Muscle layer of duodenum (tissue), 2 donors: ENCODE results near the gene MVK.

Source experiments
- H3K27ac ChIP-seq: one replicate; pipeline ENCODE4 v1.7.0; 2013; ENCODE audit warnings: mild to moderate bottlenecking, low read length
- H3K27me3 ChIP-seq: one replicate; pipeline ENCODE4 v1.7.0; 2013; ENCODE audit warnings: low read depth, mild to moderate bottlenecking, control low read depth, low read length
- H3K36me3 ChIP-seq, 2 donors: one replicate each; pipeline ENCODE4 v1.7.0; 2013; ENCODE audit warnings: low read length in 2 of 2, control low read depth in 1 of 2, mild to moderate bottlenecking in 1 of 2; ENCODE audit not compliant: insufficient read depth in 2 of 2, control insufficient read depth in 1 of 2
- H3K4me1 ChIP-seq, 2 donors: one replicate each; pipeline ENCODE4 v1.7.0; 2013; ENCODE audit warnings: low read length in 2 of 2, mild to moderate bottlenecking in 2 of 2, control low read depth in 1 of 2, moderate library complexity in 1 of 2; ENCODE audit not compliant: insufficient read depth in 2 of 2, control insufficient read depth in 1 of 2
- H3K4me3 ChIP-seq, 2 donors: one replicate each; pipeline ENCODE4 v1.7.0; 2013; ENCODE audit warnings: low read length in 2 of 2, low read depth in 1 of 2, mild to moderate bottlenecking in 1 of 2
- H3K9me3 ChIP-seq, 2 donors: one replicate each; pipeline ENCODE4 v1.7.0; 2013; ENCODE audit warnings: low read length in 2 of 2, control low read depth in 1 of 2, mild to moderate bottlenecking in 1 of 2; ENCODE audit not compliant: control insufficient read depth in 1 of 2
- donor health status: healthy.

The MVK gene

DNA sequence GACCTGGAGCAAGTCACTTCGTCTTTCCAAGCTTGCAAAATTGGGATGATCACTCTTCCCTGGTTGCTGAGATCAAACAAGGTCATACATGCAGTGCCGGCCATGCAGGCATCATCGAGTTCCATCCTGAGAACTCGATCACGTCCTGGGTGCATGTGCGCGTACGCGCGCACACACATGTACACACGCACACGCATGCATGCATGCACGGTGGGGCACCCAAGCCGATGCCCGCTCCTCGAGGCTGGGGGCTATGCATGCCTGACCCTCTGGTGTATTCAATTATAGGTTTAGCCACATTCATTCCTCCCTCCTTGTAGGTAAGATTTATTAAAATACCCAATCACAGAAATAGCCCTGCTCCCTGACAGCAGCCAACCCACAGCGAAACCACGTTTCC is 26.3 kb upstream of the MVK start:
- Histone ChIP-seq H3K27me3 (peaks cover 11% of the 10 kb centered on the region), H3K36me3 (no peaks in the 10 kb centered on the region)

GRCh38 chr12:109548258-109548657 is 25.3 kb upstream of the MVK start:
- Histone ChIP-seq H3K27ac (no peak overlapping the region), H3K27me3 (peaks cover 11% of the 10 kb centered on the region), H3K36me3 (no peaks in the 10 kb centered on the region), H3K4me1 (no peaks in the 10 kb centered on the region), H3K4me3 (no peak overlapping the region), H3K9me3 (no peaks in the 10 kb centered on the region)

More for the DNA sequence above, 26.3 kb upstream of the MVK start:
- Histone ChIP-seq H3K4me1 (no peaks in the 10 kb centered on the region), H3K9me3 (no peaks in the 10 kb centered on the region), H3K27ac (no peak overlapping the region), H3K4me3 (no peak overlapping the region)

- Histone ChIP-seq H3K4me3 (no peak overlapping the region), H3K27ac (no peak overlapping the region), H3K4me1 (no peaks in the 10 kb centered on the region), H3K9me3 (no peaks in the 10 kb centered on the region), H3K36me3 (no peaks in the 10 kb centered on the region), H3K27me3 (peaks cover 11% of the 10 kb centered on the region)
Observed at GRCh38 chr12:109549613-109550270, 23.9 kb upstream of the MVK start.

DNA sequence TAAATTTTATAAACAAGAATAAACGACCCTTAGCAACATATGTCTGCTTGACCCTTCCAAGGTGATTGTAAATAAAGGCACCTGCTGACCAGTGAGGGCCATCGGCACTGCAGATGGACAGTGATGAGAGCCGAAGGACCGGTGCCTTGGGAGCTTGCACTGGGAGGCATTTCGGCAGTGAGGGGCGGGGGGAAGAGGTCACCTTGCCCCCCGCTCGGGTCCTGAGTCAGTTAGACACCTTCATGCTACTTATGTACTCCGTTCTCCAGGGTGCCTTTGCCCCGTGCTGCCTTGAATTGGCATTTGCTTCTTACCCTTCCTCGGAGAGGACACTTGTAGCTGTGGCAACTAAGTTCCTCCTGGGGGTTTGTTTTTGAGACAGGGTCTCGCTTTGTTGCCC is 23.3 kb upstream of the MVK start:
- Histone ChIP-seq H3K36me3 (no peaks in the 10 kb centered on the region), H3K4me1 (no peaks in the 10 kb centered on the region), H3K27me3 (peaks cover 11% of the 10 kb centered on the region), H3K4me3 (no peak overlapping the region), H3K27ac (no peak overlapping the region), H3K9me3 (no peaks in the 10 kb centered on the region)

GRCh38 chr12:109551108-109551507 is 22.5 kb upstream of the MVK start:
- H3K9me3 ChIP-seq = no peaks in the 10 kb centered on the region
- no peaks in the 10 kb centered on the region for H3K36me3 ChIP-seq
- H3K4me3 ChIP-seq = no peak overlapping the region
- peaks cover 11% of the 10 kb centered on the region for H3K27me3 ChIP-seq
- H3K4me1 ChIP-seq = no peaks in the 10 kb centered on the region
- H3K27ac ChIP-seq = no peak overlapping the region

- peaks cover 8% of the 10 kb centered on the region for H3K27me3 ChIP-seq
- no peaks in the 10 kb centered on the region for H3K9me3 ChIP-seq
- H3K4me3 ChIP-seq = no peak overlapping the region
- H3K36me3 ChIP-seq = peaks cover 0 to 7% of the 10 kb centered on the region in 2 donors
- H3K27ac ChIP-seq = no peak overlapping the region
- H3K4me1 ChIP-seq = no peaks in the 10 kb centered on the region
Observed at GRCh38 chr12:109552971-109553370, 20.6 kb upstream of the MVK start.

DNA sequence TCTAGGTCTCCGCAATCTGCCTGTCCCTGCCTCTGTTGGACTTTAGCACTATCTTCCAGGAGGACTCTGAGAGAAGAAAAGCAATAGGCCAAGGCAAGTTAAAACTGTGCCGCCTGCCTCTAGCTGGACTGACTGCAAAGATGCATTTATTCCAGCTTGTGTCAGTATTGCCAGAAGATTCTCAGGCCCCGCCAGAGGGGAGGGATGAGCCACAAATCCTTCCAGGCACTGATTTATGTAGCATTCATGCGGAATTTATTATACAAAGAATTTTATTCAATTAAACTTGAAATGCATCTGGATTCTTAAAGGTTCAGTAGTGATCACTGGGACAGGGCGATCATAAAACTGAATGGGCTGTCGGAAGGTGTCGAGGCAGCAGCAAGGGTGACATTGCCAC is 20.1 kb upstream of the MVK start:
- no peak overlapping the region for H3K27ac ChIP-seq
- H3K36me3 ChIP-seq = peaks cover 0 to 12% of the 10 kb centered on the region in 2 donors
- no peak overlapping the region for H3K4me3 ChIP-seq
- no peaks in the 10 kb centered on the region for H3K4me1 ChIP-seq
- H3K9me3 ChIP-seq = no peaks in the 10 kb centered on the region
- peaks cover 3% of the 10 kb centered on the region for H3K27me3 ChIP-seq

DNA sequence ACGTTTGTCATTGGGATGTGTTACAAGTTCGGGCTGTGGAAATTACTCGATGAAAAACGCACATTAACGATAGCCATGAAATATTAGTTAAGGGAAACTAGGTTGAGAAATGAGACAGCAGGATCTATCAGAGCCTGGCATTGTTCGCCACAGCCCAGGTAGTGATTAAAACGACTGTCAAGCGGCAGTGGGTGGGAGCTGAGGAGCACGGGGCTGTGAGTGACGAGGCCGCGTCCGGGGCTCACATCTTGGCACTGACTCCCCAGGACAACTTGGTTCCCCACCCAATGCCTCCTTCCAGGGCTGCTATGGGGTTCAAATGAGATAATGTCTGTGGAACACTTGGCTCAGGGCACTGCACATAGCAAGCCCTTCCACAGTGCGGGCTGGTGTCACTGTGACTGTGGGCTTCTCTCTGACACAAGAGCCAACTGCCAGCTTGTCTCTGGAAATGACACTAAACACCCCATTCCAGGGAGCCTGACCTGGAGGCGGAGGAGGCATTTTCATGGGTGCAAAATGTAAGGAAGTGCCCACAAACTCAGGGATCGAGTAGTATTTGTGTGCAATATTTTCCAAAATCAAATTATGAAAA is 19.6 kb upstream of the MVK start:
- Histone ChIP-seq H3K36me3 (peaks cover 0 to 15% of the 10 kb centered on the region in 2 donors), H3K9me3 (no peaks in the 10 kb centered on the region), H3K27ac (no peak overlapping the region), H3K27me3 (no peaks in the 10 kb centered on the region), H3K4me3 (no peak overlapping the region), H3K4me1 (no peaks in the 10 kb centered on the region)

GRCh38 chr12:109554761-109555160 is 18.8 kb upstream of the MVK start:
- Histone ChIP-seq H3K4me1 (no peaks in the 10 kb centered on the region), H3K4me3 (no peak overlapping the region), H3K27ac (no peak overlapping the region), H3K27me3 (no peaks in the 10 kb centered on the region), H3K36me3 (peaks cover 0 to 18% of the 10 kb centered on the region in 2 donors), H3K9me3 (no peaks in the 10 kb centered on the region)

DNA sequence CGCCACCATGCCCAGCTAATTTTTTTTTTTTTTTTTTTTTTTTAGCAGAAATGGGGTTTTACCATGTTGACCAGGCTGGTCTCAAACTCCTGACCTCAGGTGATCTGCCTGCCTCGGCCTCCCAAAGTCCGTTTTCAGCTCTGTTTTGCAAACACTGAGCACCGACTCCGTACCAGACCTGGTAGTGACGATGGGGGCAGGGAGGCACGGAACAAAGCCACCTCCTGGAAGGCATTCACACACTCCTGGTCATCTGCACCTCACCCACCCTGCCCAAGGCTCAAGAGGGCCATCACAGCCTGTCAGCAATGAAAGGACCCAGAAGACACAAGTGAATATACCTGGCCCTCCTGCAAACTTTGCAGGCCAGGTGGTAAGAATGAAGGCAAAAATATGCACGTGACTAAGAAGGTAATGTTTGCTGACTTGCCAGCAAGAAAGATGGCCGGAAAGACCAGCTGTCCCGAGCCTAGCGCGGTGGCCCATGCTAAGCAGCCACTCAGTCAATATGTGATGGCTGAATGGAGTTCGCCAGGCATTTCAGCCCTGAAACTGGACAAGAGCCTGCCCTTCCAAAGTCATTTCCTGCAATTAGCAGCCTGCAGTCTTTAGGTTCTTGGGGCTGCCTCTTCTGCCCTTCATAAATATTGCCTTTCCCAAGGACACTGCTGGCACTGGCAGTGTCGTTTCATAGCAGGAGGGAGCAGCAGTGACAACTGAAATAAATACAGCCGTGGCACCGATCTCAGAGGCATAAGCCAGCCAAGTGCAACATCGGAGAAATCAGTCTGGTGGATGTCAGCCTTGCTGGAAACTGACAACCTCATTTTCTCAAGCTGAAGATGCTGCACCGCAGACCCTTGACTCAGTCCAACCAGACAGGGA is 17.9 kb upstream of the MVK start:
- no peak overlapping the region for H3K4me3 ChIP-seq
- H3K4me1 ChIP-seq = no peaks in the 10 kb centered on the region
- H3K9me3 ChIP-seq = no peaks in the 10 kb centered on the region
- H3K27ac ChIP-seq = no peak overlapping the region
- no peaks in the 10 kb centered on the region for H3K27me3 ChIP-seq
- H3K36me3 ChIP-seq = peaks cover 0 to 20% of the 10 kb centered on the region in 2 donors

GRCh38 chr12:109557200-109557599 is 16.4 kb upstream of the MVK start:
- no peak overlapping the region for H3K27ac ChIP-seq
- H3K4me1 ChIP-seq = no peaks in the 10 kb centered on the region
- no peak overlapping the region for H3K4me3 ChIP-seq
- H3K27me3 ChIP-seq = no peaks in the 10 kb centered on the region
- no peaks in the 10 kb centered on the region for H3K9me3 ChIP-seq
- H3K36me3 ChIP-seq = peaks cover 0 to 23% of the 10 kb centered on the region in 2 donors
